Body of pancreas (tissue), 4 donors: ENCODE results near the gene FAM136A.

Experiments
- POLR2A ChIP-seq, 3 donors: fragments of 450-650 bp; IDR thresholded peaks; one replicate each; pipeline ENCODE4 v1.6.1; 2016; ENCODE audit warnings: antibody characterized with exemption in 3 of 3, mild to moderate bottlenecking in 2 of 3
- TF ChIP-seq, protein P1 (sequence below), 7 experiments: fragments of 450-650 bp in 4 of 7; fragments of 200-600 bp in 3 of 7; sonication (generic) in 3 of 7; IDR thresholded peaks; one replicate each; pipeline ENCODE4 v1.5.1; 2016 to 2019; ENCODE audit warnings: antibody characterized with exemption in 7 of 7

DNA sequence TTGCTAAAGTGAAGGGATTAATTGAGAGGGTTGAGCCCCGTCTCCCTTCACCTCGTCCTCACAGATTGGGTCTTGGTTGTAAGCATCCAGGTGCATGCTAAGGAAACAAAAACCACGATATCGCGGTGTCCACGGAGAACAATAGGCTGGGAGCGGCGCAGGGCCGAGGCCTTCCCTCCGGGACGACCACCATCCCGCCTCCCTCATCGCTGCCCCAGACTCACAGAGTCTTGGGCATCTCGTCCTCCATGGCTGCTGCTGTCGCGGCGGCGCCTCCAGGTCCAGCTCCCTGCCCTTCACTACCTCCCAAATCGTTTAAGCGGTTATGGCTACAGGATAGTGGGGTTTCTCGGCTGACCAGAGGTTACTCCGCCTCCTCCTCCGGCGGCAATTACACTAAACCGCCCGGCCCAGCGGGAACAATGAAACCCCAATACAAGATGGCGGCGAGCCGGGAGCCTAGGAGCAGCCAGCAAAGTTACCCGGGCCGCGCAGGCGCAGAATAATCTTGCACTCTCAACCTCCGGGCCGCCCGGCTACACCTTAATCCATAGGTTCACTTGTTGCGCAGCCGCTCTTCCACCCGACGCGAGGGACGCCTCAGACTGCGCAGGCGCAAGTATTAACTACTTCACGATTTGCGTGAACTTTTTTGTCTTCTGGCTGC lies 53.6 kb downstream of the FAM136A start, which contains the start of gene TIA1:
- peak; percentile 79 to 93 (median 91) for TF ChIP-seq POLR2A (IDR thresholded peaks at IDR 0.05)
- TF ChIP-seq, protein P1, sequence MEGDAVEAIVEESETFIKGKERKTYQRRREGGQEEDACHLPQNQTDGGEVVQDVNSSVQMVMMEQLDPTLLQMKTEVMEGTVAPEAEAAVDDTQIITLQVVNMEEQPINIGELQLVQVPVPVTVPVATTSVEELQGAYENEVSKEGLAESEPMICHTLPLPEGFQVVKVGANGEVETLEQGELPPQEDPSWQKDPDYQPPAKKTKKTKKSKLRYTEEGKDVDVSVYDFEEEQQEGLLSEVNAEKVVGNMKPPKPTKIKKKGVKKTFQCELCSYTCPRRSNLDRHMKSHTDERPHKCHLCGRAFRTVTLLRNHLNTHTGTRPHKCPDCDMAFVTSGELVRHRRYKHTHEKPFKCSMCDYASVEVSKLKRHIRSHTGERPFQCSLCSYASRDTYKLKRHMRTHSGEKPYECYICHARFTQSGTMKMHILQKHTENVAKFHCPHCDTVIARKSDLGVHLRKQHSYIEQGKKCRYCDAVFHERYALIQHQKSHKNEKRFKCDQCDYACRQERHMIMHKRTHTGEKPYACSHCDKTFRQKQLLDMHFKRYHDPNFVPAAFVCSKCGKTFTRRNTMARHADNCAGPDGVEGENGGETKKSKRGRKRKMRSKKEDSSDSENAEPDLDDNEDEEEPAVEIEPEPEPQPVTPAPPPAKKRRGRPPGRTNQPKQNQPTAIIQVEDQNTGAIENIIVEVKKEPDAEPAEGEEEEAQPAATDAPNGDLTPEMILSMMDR (IDR thresholded peaks at IDR 0.05) = no peak
